Fibroblast of skin of left biceps (primary cell): Measurements from ENCODE around the gene KCNQ5.
"Not testable (repeated sequence)": the region's sequence is repeated elsewhere in the genome, so short reads cannot be mapped to it uniquely, and the experiment has no call there.

Experiments used
- DNase-seq, 2 experiments: peaks; one replicate each; pipeline ENCODE4 v3.0.0-alpha.2; 2013; ENCODE audit warnings: low read depth in 2 of 2

Gene KCNQ5

GRCh38 chr6:73177221-73177944 is 555.5 kb downstream of the KCNQ5 start:
- no peak for DNase-seq

GRCh38 chr6:73180076-73180738 is 558.3 kb downstream of the KCNQ5 start:
- DNase-seq: no peak

GRCh38 chr6:73180763-73181619 is 559.1 kb downstream of the KCNQ5 start:
- DNase-seq: peak; percentile 41 to 46

- DNase-seq: no peak
These were observed 560.2 kb downstream of the KCNQ5 start for GRCh38 chr6:73182021-73182607.

- not testable (repeated sequence) for DNase-seq
These were observed 571.4 kb downstream of the KCNQ5 start for GRCh38 chr6:73193302-73193701.

GRCh38 chr6:73194744-73195143 is 572.9 kb downstream of the KCNQ5 start:
- DNase-seq: no peak

GRCh38 chr6:73200247-73200646 is 578.4 kb downstream of the KCNQ5 start:
- no peak for DNase-seq

- DNase-seq: no peak
These were observed 578.9 kb downstream of the KCNQ5 start for GRCh38 chr6:73200735-73201134.

GRCh38 chr6:73203098-73203497 is 581.2 kb downstream of the KCNQ5 start:
- no peak for DNase-seq

GRCh38 chr6:73204252-73204651 is 582.4 kb downstream of the KCNQ5 start:
- DNase-seq: no peak

GRCh38 chr6:73207221-73207837 is 585.5 kb downstream of the KCNQ5 start:
- no peak for DNase-seq

GRCh38 chr6:73209117-73209516 is 587.3 kb downstream of the KCNQ5 start:
- DNase-seq: no peak

GRCh38 chr6:73216859-73217258 is 595.0 kb downstream of the KCNQ5 start:
- DNase-seq: no peak

- no peak for DNase-seq
These were observed 603.5 kb downstream of the KCNQ5 start, which contains the start of gene KHDC1L for GRCh38 chr6:73225396-73225795. TSS of gene KHDC1L (minus strand) at chr6:73225496. CDS start at chr6:73225408, 88 bp downstream.

- no peak for DNase-seq
These were observed 605.9 kb downstream of the KCNQ5 start for GRCh38 chr6:73227606-73228255.

- no peak for DNase-seq
These were observed 610.1 kb downstream of the KCNQ5 start for GRCh38 chr6:73231986-73232391.

- DNase-seq: no peak
These were observed 611.2 kb downstream of the KCNQ5 start for GRCh38 chr6:73233048-73233447.

- DNase-seq: not testable (repeated sequence)
These were observed 612.1 kb downstream of the KCNQ5 start for GRCh38 chr6:73233971-73234370.

- DNase-seq: peak; percentile 50 to 52
These were observed 612.9 kb downstream of the KCNQ5 start for GRCh38 chr6:73234733-73235132.

- DNase-seq: peak; percentile 85 to 91
These were observed 614.4 kb downstream of the KCNQ5 start for GRCh38 chr6:73236144-73236750.

- no peak for DNase-seq
These were observed 618.9 kb downstream of the KCNQ5 start for GRCh38 chr6:73240730-73241129.
